Testis (tissue), 2 donors: ENCODE data around the gene HIPK2.

Source experiments
- CTCF ChIP-seq, 3 experiments: fragments of 450-650 bp in 2 of 3; fragments of 200-600 bp in 1 of 3; sonication (generic) in 1 of 3; IDR thresholded peaks; one replicate each; pipeline ENCODE4 v1.5.1; 2016 to 2019; ENCODE audit warnings: antibody characterized with exemption in 3 of 3, mild to moderate bottlenecking in 2 of 3, moderate library complexity in 1 of 3
- POLR2A ChIP-seq: fragments of 450-650 bp; IDR thresholded peaks from one replicate; pipeline ENCODE4 v1.6.1; 2017; ENCODE audit warnings: antibody characterized with exemption, mild to moderate bottlenecking, moderate library complexity

GRCh38 chr7:139673230-139673629 lies 104.6 kb downstream of the HIPK2 start:
- TF ChIP-seq CTCF (IDR thresholded peaks at IDR 0.05) (no peak), POLR2A (no peak)
